ES-I3 (cell line): ENCODE data around the gene PLS3.

Source experiments
- H3K36me3 ChIP-seq: 2 replicates; pipeline ENCODE4 v1.6.1; 2013; ENCODE audit warnings: mild to moderate bottlenecking, low read length, control low read depth, moderate library complexity; ENCODE audit not compliant: insufficient read depth
- H3K4me1 ChIP-seq: 2 replicates; pipeline ENCODE4 v1.6.1; 2013; ENCODE audit warnings: mild to moderate bottlenecking, control low read depth, low read length; ENCODE audit not compliant: insufficient read depth
- H3K9ac ChIP-seq: 2 replicates; pipeline ENCODE4 v1.6.1; 2013; ENCODE audit warnings: low read depth, mild to moderate bottlenecking, low read length, moderate library complexity
- H3K9me3 ChIP-seq: 2 replicates; pipeline ENCODE4 v1.6.1; 2013; ENCODE audit warnings: mild to moderate bottlenecking, low read length, moderate library complexity; ENCODE audit not compliant: control insufficient read depth, insufficient read depth

PLS3 gene

DNA sequence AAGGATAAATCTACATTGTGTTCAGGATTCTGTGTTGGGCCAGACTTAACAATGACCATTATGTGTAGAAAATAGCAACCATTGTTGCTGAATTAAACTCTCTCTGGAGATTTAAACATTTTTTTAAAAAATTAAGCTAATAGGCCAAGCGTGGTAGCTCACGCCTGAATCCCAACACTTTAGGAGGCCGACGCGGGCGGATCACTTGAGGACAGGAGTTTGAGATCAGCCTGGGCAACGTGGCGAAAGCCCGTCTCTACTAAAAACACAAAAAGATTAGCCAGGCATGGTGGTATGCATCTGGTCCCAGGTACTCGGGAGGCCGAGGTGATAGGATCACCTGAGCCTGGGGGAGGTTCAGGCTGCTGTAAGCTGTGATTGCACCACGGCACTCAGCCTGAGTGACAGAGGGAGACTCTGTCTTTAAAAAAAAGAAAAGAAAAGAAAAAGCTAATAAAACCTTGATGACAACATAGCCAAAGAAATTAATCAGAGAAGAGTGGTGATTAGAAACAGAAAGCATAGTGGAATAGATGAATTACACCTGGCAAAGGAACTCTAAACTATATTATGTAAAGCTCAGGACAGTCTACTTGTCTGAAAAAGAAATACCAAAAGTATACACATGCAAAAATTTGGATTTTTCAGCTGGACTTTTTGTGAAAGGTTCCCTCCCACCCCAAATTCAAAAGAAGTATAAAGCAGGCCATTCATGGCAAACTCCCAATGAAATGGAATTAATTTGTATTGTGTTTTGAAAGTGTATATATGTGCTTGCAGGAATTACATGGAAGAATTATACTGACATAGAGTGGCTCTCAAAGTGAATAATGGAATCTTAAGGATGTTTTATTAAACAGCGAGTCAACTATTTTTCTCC, 21.9 kb downstream of the PLS3 start:
- Histone ChIP-seq H3K9ac (peak overlapping the region; percentile 20; the same call in 1 of the 2 replicates), H3K9me3 (no peaks in the 10 kb centered on the region), H3K4me1 (peaks cover 35% of the 10 kb centered on the region), H3K36me3 (no peaks in the 10 kb centered on the region)

DNA sequence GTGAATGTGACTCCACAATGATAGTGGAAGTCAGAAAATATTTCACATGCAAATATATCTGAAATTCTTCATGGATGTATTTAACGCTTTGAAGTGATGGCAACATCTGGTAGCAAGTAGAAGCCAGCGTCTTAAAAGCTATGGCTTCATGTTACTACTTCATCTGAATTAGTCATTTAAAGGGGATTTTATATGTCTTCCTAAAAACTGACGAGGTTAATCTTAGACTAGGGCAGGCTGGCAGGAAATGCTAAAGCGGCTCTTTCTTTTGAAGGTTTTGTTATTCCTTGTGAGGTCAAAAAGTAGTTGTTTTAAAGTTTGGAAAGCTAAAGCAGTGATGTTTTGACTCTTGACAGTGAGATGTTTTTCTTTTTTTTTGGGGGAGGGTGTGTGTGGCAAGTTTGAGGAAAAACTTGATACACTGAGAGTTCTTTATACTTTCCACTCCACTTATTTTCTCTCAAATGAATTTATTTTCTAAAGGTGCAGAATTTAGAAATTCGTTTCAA, 22.6 kb downstream of the PLS3 start:
- Histone ChIP-seq H3K4me1 (peaks cover 35% of the 10 kb centered on the region), H3K36me3 (no peaks in the 10 kb centered on the region), H3K9me3 (no peaks in the 10 kb centered on the region), H3K9ac (no peak overlapping the region)

GRCh38 chrX:115584696-115585095, 23.7 kb downstream of the PLS3 start:
- Histone ChIP-seq H3K4me1 (peaks cover 35% of the 10 kb centered on the region), H3K9me3 (no peaks in the 10 kb centered on the region), H3K36me3 (no peaks in the 10 kb centered on the region), H3K9ac (no peak overlapping the region)

GRCh38 chrX:115588179-115588578, 27.2 kb downstream of the PLS3 start:
- Histone ChIP-seq H3K36me3 (no peaks in the 10 kb centered on the region), H3K9ac (no peak overlapping the region), H3K9me3 (no peaks in the 10 kb centered on the region), H3K4me1 (peaks cover 41% of the 10 kb centered on the region)

DNA sequence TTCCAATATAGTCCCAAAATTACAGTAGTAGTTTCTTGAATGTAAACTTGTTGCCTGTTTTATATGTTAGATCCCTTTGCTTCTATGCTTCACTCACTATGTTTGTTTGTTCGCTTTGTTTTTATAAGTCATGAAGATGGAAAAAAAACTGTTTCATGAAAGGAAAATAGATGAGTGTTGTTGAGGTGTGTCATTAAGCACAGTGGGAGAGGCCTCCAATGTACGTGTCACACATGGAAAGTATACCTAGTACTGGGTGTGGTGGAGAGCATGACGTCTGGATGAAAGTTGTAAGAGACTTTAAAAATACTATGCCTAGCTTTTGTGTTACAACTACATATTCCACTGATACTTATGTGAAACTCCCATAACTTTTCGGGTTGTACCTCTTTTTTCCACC, 28.4 kb downstream of the PLS3 start:
- H3K4me1 ChIP-seq, result peaks cover 41% of the 10 kb centered on the region
- no peak overlapping the region for H3K9ac ChIP-seq

GRCh38 chrX:115591420-115591819, 30.4 kb downstream of the PLS3 start:
- Histone ChIP-seq H3K4me1 (peaks cover 49% of the 10 kb centered on the region), H3K36me3 (no peaks in the 10 kb centered on the region)

More for the DNA sequence above, 28.4 kb downstream of the PLS3 start:
- no peaks in the 10 kb centered on the region for H3K36me3 ChIP-seq
- H3K9me3 ChIP-seq, result no peaks in the 10 kb centered on the region

GRCh38 chrX:115591856-115592842, 31.2 kb downstream of the PLS3 start:
- Histone ChIP-seq H3K9ac (no peak overlapping the region), H3K9me3 (no peaks in the 10 kb centered on the region), H3K36me3 (no peaks in the 10 kb centered on the region), H3K4me1 (peaks cover 50% of the 10 kb centered on the region)

More at GRCh38 chrX:115591420-115591819, 30.4 kb downstream of the PLS3 start:
- H3K9me3 ChIP-seq, result no peaks in the 10 kb centered on the region
- no peak overlapping the region for H3K9ac ChIP-seq

GRCh38 chrX:115592997-115593734, 32.2 kb downstream of the PLS3 start:
- Histone ChIP-seq H3K9me3 (no peaks in the 10 kb centered on the region), H3K36me3 (no peaks in the 10 kb centered on the region), H3K4me1 (peaks cover 50% of the 10 kb centered on the region), H3K9ac (0 out of 2 replicates have a peak overlapping the region, but pooled peaks have one; percentile 3)

DNA sequence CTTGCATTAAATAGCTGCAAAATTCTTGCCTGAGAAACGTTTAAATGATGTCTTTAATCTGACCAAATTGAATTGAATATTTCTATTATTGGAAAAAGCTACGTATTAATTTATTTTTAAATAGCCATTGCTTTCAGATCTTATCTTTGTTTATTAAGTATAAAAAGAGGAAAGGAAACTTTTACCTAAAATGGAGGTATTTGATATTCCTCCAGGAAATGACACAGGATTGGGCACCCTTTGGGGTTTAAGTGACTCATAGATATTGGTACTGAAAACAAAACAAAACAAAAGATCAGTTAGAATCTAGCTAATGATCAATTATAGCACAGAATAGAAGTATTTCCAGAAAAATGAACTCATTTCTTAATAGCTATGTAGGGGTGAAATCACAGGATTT, 34.1 kb downstream of the PLS3 start:
- no peaks in the 10 kb centered on the region for H3K36me3 ChIP-seq
- H3K9me3 ChIP-seq, result no peaks in the 10 kb centered on the region
- no peak overlapping the region for H3K9ac ChIP-seq
- peaks cover 50% of the 10 kb centered on the region for H3K4me1 ChIP-seq

DNA sequence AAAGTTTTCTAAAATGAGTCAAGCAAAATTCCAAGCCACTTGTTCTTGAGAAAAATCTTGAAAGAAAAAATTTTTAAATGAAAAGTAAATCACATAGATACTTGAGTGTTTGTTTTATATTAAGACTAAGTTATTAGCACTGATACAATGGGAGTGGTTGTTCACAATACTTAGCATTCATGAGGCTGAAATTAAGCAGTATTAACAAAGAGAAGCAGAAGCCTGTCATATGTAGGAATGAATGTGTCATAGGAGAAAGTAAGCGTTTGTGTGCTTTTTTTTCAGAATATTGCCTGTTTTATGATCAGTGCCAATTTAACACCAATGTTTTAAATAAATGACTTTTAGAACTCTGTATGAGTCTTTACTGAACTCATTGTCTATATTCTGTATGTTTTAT, 37.6 kb downstream of the PLS3 start:
- H3K9ac ChIP-seq, result no peak overlapping the region
- H3K9me3 ChIP-seq, result no peaks in the 10 kb centered on the region
- H3K36me3 ChIP-seq, result 0 out of 2 replicates have a peak, but pooled peaks cover 7% of the 10 kb centered on the region

GRCh38 chrX:115602308-115602707, 41.3 kb downstream of the PLS3 start:
- peaks cover 32% of the 10 kb centered on the region for H3K4me1 ChIP-seq
- H3K36me3 ChIP-seq, result 0 out of 2 replicates have a peak, but pooled peaks cover 9% of the 10 kb centered on the region
- H3K9me3 ChIP-seq, result no peaks in the 10 kb centered on the region
- H3K9ac ChIP-seq, result no peak overlapping the region; the same call in 1 of the 2 replicates

More for the DNA sequence above, 37.6 kb downstream of the PLS3 start:
- H3K4me1 ChIP-seq, result peaks cover 55% of the 10 kb centered on the region

DNA sequence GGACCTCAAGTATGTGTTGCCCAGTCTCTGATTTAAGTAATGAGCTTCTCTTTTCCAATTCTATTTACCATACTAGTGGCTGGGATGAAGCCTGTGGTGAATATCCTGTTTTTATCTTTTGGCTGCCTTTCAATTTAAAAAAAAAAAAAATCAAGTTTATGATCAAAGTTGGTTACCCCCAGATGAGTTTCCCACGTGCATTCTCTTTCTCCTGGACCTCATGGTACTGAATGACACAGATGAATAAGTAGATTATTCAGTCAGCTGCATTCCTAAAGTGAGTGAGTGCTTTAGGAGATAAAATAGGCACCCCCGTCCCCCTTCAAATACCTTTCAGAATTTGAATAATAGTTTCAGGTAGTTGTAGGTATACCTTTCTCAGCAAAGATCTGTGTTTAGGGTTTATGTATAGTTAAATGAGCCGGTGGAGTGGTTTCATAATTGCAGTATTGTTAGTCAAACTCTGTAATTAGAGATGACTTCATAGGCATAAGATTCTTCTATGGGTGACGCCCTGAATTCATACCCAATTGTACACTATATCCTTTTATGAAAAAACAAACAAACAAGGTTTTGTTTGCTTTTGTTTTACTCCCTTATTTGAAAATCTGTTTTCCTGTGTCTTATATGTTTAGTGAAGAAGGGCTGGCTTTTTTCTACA, 41.9 kb downstream of the PLS3 start:
- no peak overlapping the region; the same call in 1 of the 2 replicates for H3K9ac ChIP-seq
- 0 out of 2 replicates have a peak, but pooled peaks cover 9% of the 10 kb centered on the region for H3K36me3 ChIP-seq
- peaks cover 32% of the 10 kb centered on the region for H3K4me1 ChIP-seq
- no peaks in the 10 kb centered on the region for H3K9me3 ChIP-seq

DNA sequence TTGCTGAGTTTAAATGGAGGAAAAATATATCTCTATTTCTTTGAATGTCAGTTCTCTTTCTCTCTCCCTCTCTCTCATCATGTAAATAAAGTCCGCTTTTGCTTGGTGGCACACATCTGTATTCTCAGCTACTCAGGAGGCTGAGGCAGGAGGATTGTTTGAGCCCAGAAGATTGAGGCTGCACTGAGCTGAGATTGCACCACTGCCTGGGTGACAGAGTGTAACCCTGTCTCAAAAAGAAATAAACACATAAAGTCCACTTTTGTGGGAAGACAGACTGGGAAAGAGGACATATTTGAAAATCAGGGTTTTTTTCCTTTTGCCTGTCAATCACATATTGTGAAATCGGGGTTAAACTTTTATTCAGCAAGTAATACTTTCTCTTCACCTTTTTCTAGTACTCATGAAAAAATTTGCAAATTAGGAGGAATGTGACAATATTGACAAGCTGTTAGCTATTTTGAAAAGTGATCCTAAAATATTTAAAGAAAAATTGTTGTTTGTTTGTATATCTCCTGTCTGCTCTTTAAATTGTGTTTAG, 42.6 kb downstream of the PLS3 start:
- H3K36me3 ChIP-seq, result 0 out of 2 replicates have a peak, but pooled peaks cover 9% of the 10 kb centered on the region
- H3K9ac ChIP-seq, result no peak overlapping the region
- no peaks in the 10 kb centered on the region for H3K9me3 ChIP-seq
- peaks cover 32% of the 10 kb centered on the region for H3K4me1 ChIP-seq
